ENCODE results near the gene TRIM4.
A peak's percentile ranks its signal among the peaks of the same experiment; 100 is the strongest.

Gene TRIM4

GRCh38 chr7:99928994-99929729 lies 9.8 kb upstream of the TRIM4 start, which contains the start of gene GJC3:
GJC3 (minus strand) TSS chr7:99929620; CDS start chr7:99929620, 0 bp downstream.
- H3K27ac ChIP-seq (replicated peaks; ENCODE audit: low read length), result no peak within 1 kb of the TSS
- H2AFZ ChIP-seq (ENCODE audit: low read length), result peak within 1 kb of the TSS; percentile 86
- H2BK120ac ChIP-seq (ENCODE audit: low read depth, low read length), result no peak within 1 kb of the TSS
- H3K36me3 ChIP-seq (replicated peaks in 1 of 2; ENCODE audit: control insufficient read depth in 2 of 2, insufficient read depth in 2 of 2, low read length in 2 of 2), result no peaks in the 10 kb centered on the region
- no CpG with 5 or more reads among the region's 22 CpGs for WGBS, 2 donors (ENCODE audit: extremely low coverage in 2 of 2, insufficient read length in 2 of 2, insufficient replicate concordance in 1 of 2)
- no peak within 1 kb of the TSS for H3K4ac ChIP-seq (ENCODE audit: low read length)
- H3K23ac ChIP-seq (ENCODE audit: low read depth, low read length, poor library complexity), result no peak within 1 kb of the TSS
- no peak within 1 kb of the TSS for H4K91ac ChIP-seq (ENCODE audit: low read depth, low read length, poor library complexity)
- peak within 1 kb of the TSS; percentile 40 for H3K9ac ChIP-seq (ENCODE audit: low read depth, low read length, poor library complexity)
- no peak within 1 kb of the TSS for H3K18ac ChIP-seq (ENCODE audit: low read length)
- no peak within 1 kb of the TSS for H4K8ac ChIP-seq (ENCODE audit: low read depth, low read length)
- peaks cover 0 to 33% (median 0%) of the 10 kb centered on the region in 3 experiments for H3K27me3 ChIP-seq (ENCODE audit: control insufficient read depth in 3 of 3, insufficient read depth in 3 of 3, low read depth in 1 of 3, low read length in 3 of 3)
- peak within 1 kb of the TSS; percentile 40 for H3K4me2 ChIP-seq (ENCODE audit: insufficient read depth, low read length, poor library complexity, severe bottlenecking)
- H3K79me1 ChIP-seq (ENCODE audit: low read depth, low read length), result no peaks in the 10 kb centered on the region
- H2BK5ac ChIP-seq (ENCODE audit: low read length), result no peak within 1 kb of the TSS
- H2BK15ac ChIP-seq (ENCODE audit: low read length), result no peak within 1 kb of the TSS
- no peaks in the 10 kb centered on the region for H3K4me1 ChIP-seq (ENCODE audit: control insufficient read depth in 2 of 2, insufficient read depth in 1 of 2, low read depth in 1 of 2, low read length in 2 of 2)
- DNase-seq (ENCODE audit: low spot score), result peak; percentile 20
- no peak within 1 kb of the TSS for H2BK12ac ChIP-seq (ENCODE audit: low read length)
- no peak within 1 kb of the TSS for H3K14ac ChIP-seq (ENCODE audit: low read length)
- H3K4me3 ChIP-seq (ENCODE audit: low read length in 2 of 2), result peak within 1 kb of the TSS in 1 of 2 donors; percentile 69
- no peaks in the 10 kb centered on the region for H3K9me3 ChIP-seq (replicated peaks in 1 of 2; ENCODE audit: control insufficient read depth in 2 of 2, insufficient read depth in 1 of 2, low read depth in 1 of 2, low read length in 2 of 2)
- H2AK5ac ChIP-seq (ENCODE audit: low read depth, low read length), result no peak within 1 kb of the TSS

- Histone ChIP-seq H2AFZ (ENCODE audit: low read length) (peak overlapping the region; percentile 46), H3K36me3 (replicated peaks in 1 of 2; ENCODE audit: control insufficient read depth in 2 of 2, insufficient read depth in 2 of 2, low read length in 2 of 2) (no peaks in the 10 kb centered on the region), H3K14ac (ENCODE audit: low read length) (no peak overlapping the region), H3K4me3 (ENCODE audit: low read length in 2 of 2) (no peak overlapping the region), H3K27me3 (ENCODE audit: control insufficient read depth in 3 of 3, insufficient read depth in 3 of 3, low read depth in 1 of 3, low read length in 3 of 3) (peaks cover 0 to 33% (median 0%) of the 10 kb centered on the region in 3 experiments), H2BK12ac (ENCODE audit: low read length) (no peak overlapping the region), H3K4me1 (ENCODE audit: control insufficient read depth in 2 of 2, insufficient read depth in 1 of 2, low read depth in 1 of 2, low read length in 2 of 2) (no peaks in the 10 kb centered on the region), H3K18ac (ENCODE audit: low read length) (no peak overlapping the region), H3K9me3 (replicated peaks in 1 of 2; ENCODE audit: control insufficient read depth in 2 of 2, insufficient read depth in 1 of 2, low read depth in 1 of 2, low read length in 2 of 2) (no peaks in the 10 kb centered on the region), H2BK120ac (ENCODE audit: low read depth, low read length) (no peak overlapping the region), H2AK5ac (ENCODE audit: low read depth, low read length) (no peak overlapping the region), H4K91ac (ENCODE audit: low read depth, low read length, poor library complexity) (no peak overlapping the region), H3K4ac (ENCODE audit: low read length) (no peak overlapping the region), H2BK15ac (ENCODE audit: low read length) (no peak overlapping the region), H3K27ac (replicated peaks; ENCODE audit: low read length) (no peak overlapping the region), H4K8ac (ENCODE audit: low read depth, low read length) (no peak overlapping the region), H3K4me2 (ENCODE audit: insufficient read depth, low read length, poor library complexity, severe bottlenecking) (no peak overlapping the region), H3K79me1 (ENCODE audit: low read depth, low read length) (no peaks in the 10 kb centered on the region), H3K9ac (ENCODE audit: low read depth, low read length, poor library complexity) (no peak overlapping the region), H3K23ac (ENCODE audit: low read depth, low read length, poor library complexity) (no peak overlapping the region), H2BK5ac (ENCODE audit: low read length) (no peak overlapping the region)
- WGBS, 2 donors (ENCODE audit: extremely low coverage in 2 of 2, insufficient read length in 2 of 2, insufficient replicate concordance in 1 of 2), result no CpG with 5 or more reads among the region's 2 CpGs
- DNase-seq (ENCODE audit: low spot score), result no peak
These were observed 8.9 kb upstream of the TRIM4 start for GRCh38 chr7:99928188-99928587.

- peaks cover 0 to 33% (median 0%) of the 10 kb centered on the region in 3 experiments for H3K27me3 ChIP-seq (ENCODE audit: control insufficient read depth in 3 of 3, insufficient read depth in 3 of 3, low read depth in 1 of 3, low read length in 3 of 3)
- H2AFZ ChIP-seq (ENCODE audit: low read length), result no peak overlapping the region
- no peak overlapping the region for H3K4ac ChIP-seq (ENCODE audit: low read length)
- no peaks in the 10 kb centered on the region for H3K36me3 ChIP-seq (replicated peaks in 1 of 2; ENCODE audit: control insufficient read depth in 2 of 2, insufficient read depth in 2 of 2, low read length in 2 of 2)
- H3K27ac ChIP-seq (replicated peaks; ENCODE audit: low read length), result no peak overlapping the region
- H4K8ac ChIP-seq (ENCODE audit: low read depth, low read length), result no peak overlapping the region
- H2AK5ac ChIP-seq (ENCODE audit: low read depth, low read length), result no peak overlapping the region
- H3K23ac ChIP-seq (ENCODE audit: low read depth, low read length, poor library complexity), result no peak overlapping the region
- no CpG with 5 or more reads among the region's 5 CpGs for WGBS, 2 donors (ENCODE audit: extremely low coverage in 2 of 2, insufficient read length in 2 of 2, insufficient replicate concordance in 1 of 2)
- no peaks in the 10 kb centered on the region for H3K9me3 ChIP-seq (replicated peaks in 1 of 2; ENCODE audit: control insufficient read depth in 2 of 2, insufficient read depth in 1 of 2, low read depth in 1 of 2, low read length in 2 of 2)
- no peaks in the 10 kb centered on the region for H3K79me1 ChIP-seq (ENCODE audit: low read depth, low read length)
- no peak overlapping the region for H2BK120ac ChIP-seq (ENCODE audit: low read depth, low read length)
- no peak overlapping the region for H3K9ac ChIP-seq (ENCODE audit: low read depth, low read length, poor library complexity)
- H3K18ac ChIP-seq (ENCODE audit: low read length), result no peak overlapping the region
- H3K4me2 ChIP-seq (ENCODE audit: insufficient read depth, low read length, poor library complexity, severe bottlenecking), result no peak overlapping the region
- no peak overlapping the region for H3K4me3 ChIP-seq (ENCODE audit: low read length in 2 of 2)
- no peak overlapping the region for H2BK15ac ChIP-seq (ENCODE audit: low read length)
- H3K4me1 ChIP-seq (ENCODE audit: control insufficient read depth in 2 of 2, insufficient read depth in 1 of 2, low read depth in 1 of 2, low read length in 2 of 2), result no peaks in the 10 kb centered on the region
- no peak overlapping the region for H4K91ac ChIP-seq (ENCODE audit: low read depth, low read length, poor library complexity)
- no peak for DNase-seq (ENCODE audit: low spot score)
- no peak overlapping the region for H3K14ac ChIP-seq (ENCODE audit: low read length)
- no peak overlapping the region for H2BK5ac ChIP-seq (ENCODE audit: low read length)
- H2BK12ac ChIP-seq (ENCODE audit: low read length), result no peak overlapping the region
These were observed 8.2 kb upstream of the TRIM4 start for GRCh38 chr7:99927536-99927935.

GRCh38 chr7:99926321-99926720 lies 7.0 kb upstream of the TRIM4 start:
- H3K36me3 ChIP-seq (replicated peaks in 1 of 2; ENCODE audit: control insufficient read depth in 2 of 2, insufficient read depth in 2 of 2, low read length in 2 of 2), result no peaks in the 10 kb centered on the region

More at GRCh38 chr7:99926321-99926720, 7.0 kb upstream of the TRIM4 start:
- H3K4me3 ChIP-seq (ENCODE audit: low read length in 2 of 2), result no peak overlapping the region
- no peak overlapping the region for H4K8ac ChIP-seq (ENCODE audit: low read depth, low read length)
- H3K4ac ChIP-seq (ENCODE audit: low read length), result no peak overlapping the region
- no peak overlapping the region for H3K4me2 ChIP-seq (ENCODE audit: insufficient read depth, low read length, poor library complexity, severe bottlenecking)
- H3K14ac ChIP-seq (ENCODE audit: low read length), result no peak overlapping the region
- no peak overlapping the region for H3K27ac ChIP-seq (replicated peaks; ENCODE audit: low read length)
- H3K23ac ChIP-seq (ENCODE audit: low read depth, low read length, poor library complexity), result no peak overlapping the region
- no peak overlapping the region for H3K18ac ChIP-seq (ENCODE audit: low read length)
- no peak overlapping the region for H2BK120ac ChIP-seq (ENCODE audit: low read depth, low read length)
- H3K4me1 ChIP-seq (ENCODE audit: control insufficient read depth in 2 of 2, insufficient read depth in 1 of 2, low read depth in 1 of 2, low read length in 2 of 2), result no peaks in the 10 kb centered on the region
- H4K91ac ChIP-seq (ENCODE audit: low read depth, low read length, poor library complexity), result no peak overlapping the region
- H3K27me3 ChIP-seq (ENCODE audit: control insufficient read depth in 3 of 3, insufficient read depth in 3 of 3, low read depth in 1 of 3, low read length in 3 of 3), result peaks cover 0 to 33% (median 0%) of the 10 kb centered on the region in 3 experiments
- no peak overlapping the region for H2BK12ac ChIP-seq (ENCODE audit: low read length)
- no peak overlapping the region for H2BK5ac ChIP-seq (ENCODE audit: low read length)
- no peak overlapping the region for H2AK5ac ChIP-seq (ENCODE audit: low read depth, low read length)
- H3K79me1 ChIP-seq (ENCODE audit: low read depth, low read length), result no peaks in the 10 kb centered on the region
- no peak overlapping the region for H3K9ac ChIP-seq (ENCODE audit: low read depth, low read length, poor library complexity)
- no peak for DNase-seq (ENCODE audit: low spot score)
- no peak overlapping the region for H2AFZ ChIP-seq (ENCODE audit: low read length)
- H3K9me3 ChIP-seq (replicated peaks in 1 of 2; ENCODE audit: control insufficient read depth in 2 of 2, insufficient read depth in 1 of 2, low read depth in 1 of 2, low read length in 2 of 2), result peaks cover 0 to under 1% of the 10 kb centered on the region in 2 donors
- H2BK15ac ChIP-seq (ENCODE audit: low read length), result no peak overlapping the region
